Fibroblast of the conjunctiva (primary cell): ENCODE data around the gene KIF4B.
"Not testable (repeated sequence)": the region's sequence is repeated elsewhere in the genome, so short reads cannot be mapped to it uniquely, and the experiment has no call there.

Source experiments
- DNase-seq: peaks from one replicate; pipeline ENCODE4 v3.0.0-alpha.2; 2010; ENCODE audit warnings: low read depth

KIF4B gene

GRCh38 chr5:155004138-155004744 is 9.3 kb upstream of the KIF4B start:
- DNase-seq = no peak

DNA sequence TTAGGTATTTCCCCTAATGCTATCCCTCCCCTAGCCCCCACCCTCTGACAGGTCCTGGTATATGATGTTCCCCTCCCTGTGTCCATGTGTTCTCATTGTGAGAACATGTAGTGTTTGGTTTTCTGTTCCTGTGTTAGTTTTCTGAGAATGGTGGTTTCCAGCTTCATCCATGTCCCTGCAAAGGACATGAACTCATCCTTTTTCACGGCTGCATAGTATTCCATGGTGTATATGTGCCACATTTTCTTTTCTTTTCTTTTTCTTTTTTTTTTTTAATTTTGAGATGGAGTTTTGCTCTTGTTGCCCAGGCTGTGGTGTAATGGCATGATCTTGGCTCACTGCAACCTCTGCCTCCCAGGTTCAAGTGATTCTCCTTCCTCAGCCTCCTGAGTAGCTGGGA is 7.3 kb upstream of the KIF4B start:
- not testable (repeated sequence) for DNase-seq

DNA sequence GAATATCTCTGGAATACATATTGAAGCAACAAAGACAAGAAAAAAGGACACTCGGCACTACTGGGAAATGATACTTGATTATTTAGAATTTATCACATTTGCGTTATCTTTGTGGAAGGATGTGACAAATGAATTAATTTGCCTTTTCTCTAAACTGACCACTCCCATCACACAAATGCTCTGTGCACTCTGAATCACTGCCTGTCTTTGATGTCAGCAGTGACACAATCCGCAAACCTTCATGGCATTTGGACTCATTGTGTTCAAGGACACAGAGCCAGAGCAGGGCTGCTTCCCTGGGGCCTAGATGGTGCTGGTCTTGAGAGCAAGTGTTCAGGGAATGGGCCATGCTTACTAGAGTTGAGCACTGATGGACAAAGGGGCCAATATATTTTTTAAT is 4.9 kb upstream of the KIF4B start:
- no peak for DNase-seq

GRCh38 chr5:155010881-155011280 is 2.7 kb upstream of the KIF4B start:
- no peak for DNase-seq

DNA sequence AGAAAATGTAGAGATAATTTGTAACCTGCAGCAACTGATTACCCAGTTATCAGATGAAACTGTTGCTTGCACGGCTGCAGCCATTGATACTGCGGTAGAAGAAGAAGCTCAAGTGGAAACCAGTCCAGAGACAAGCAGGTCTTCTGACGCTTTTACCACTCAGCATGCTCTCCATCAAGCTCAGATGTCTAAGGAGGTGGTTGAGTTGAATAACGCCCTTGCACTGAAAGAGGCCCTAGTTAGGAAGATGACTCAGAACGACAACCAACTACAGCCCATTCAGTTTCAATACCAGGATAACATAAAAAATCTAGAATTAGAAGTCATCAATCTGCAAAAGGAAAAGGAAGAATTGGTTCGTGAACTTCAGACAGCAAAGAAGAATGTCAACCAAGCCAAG is 1.7 kb downstream of the KIF4B start:
- no peak for DNase-seq

DNA sequence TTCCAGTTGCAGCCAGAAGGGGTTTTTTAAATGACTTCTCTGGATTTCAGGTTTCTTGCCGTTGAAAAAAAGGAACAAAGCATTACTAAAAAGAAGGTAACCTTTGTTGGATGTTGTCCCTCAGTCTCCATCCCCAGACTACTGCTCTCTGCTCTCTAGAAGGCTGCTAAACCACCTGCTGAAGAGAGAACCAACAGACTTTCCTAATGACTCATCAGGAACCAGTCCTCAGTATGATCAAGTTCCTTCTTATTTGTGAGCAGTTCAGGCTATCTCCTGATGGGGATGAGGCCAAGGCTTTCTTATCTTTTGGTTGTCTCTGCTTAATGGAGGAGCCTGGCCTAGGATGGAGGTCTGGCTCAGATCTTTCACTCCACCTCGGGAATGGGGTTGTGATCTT is 4.1 kb downstream of the KIF4B start:
- no peak for DNase-seq

DNA sequence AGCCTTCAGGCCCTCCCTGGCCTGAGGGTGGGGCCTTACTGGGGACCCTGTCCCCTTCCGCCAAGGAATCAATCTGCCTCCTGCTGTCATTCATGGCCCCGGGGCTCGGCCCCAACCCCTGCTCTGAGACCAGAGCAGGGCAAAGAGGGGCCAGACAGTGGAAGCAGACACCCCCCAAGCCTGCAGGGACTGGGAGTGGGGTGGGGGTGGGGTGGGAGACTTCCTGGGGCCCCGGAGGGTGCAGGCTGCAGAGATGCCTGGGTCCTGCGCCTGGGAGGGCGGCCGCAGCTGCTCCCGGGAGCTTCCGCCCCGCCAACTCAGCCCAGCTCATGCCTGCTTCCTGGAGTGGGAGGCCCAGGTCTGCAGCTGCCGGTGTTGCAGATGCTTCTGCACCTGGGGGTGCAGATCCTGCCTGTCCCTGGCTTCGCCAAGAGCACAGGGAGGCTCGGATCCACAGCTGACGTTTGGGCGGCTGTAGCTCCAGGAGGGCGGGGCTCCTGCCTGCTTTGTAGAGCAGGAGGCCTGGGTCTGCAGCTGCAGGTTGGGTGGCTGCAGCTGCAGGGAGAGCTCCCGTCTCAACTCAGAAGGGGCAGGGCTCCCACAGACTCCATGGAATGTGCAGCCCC is 6.2 kb downstream of the KIF4B start:
- DNase-seq = no peak

GRCh38 chr5:155021842-155022241 is 8.3 kb downstream of the KIF4B start:
- DNase-seq = no peak

DNA sequence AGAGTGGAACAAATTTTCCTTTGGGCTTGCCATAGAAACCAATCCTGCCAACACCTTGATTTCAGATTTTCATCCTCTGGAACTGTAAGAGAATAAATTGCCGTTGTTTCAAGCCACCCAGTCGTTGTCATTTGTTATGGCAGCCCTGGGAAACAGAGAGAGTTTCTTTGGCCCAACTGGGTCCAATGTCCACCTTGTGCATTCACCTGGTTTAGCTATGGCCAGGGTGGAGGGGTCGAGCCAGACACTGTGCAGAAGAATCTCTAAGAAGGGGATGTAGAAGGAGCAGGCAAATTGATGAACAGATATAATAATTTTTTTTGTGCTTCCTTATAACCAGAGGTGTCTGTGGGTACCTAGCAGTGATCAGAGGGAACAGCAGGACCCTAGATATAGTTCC is 9.8 kb downstream of the KIF4B start:
- DNase-seq = no peak

DNA sequence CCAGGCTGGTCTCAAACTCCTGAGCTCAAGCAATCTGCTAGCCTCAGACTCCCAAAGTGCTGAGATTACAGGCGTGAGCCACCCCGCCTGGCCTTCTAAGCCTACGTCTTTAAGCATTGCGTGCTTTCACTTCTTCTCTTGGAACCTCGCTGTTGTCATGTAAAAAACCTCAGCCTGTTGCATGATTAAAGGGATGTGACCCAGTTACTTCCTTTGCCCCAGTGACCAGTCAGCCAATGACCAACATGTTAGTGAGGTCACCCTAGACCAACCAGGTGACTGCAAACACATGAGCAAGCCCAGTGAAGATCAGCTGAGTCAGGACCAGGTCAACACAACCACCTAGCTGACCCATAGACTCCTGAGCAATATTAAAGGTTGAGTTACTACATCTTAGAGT is 10.5 kb downstream of the KIF4B start:
- no peak for DNase-seq

GRCh38 chr5:155025895-155026294 is 12.3 kb downstream of the KIF4B start:
- DNase-seq = no peak

DNA sequence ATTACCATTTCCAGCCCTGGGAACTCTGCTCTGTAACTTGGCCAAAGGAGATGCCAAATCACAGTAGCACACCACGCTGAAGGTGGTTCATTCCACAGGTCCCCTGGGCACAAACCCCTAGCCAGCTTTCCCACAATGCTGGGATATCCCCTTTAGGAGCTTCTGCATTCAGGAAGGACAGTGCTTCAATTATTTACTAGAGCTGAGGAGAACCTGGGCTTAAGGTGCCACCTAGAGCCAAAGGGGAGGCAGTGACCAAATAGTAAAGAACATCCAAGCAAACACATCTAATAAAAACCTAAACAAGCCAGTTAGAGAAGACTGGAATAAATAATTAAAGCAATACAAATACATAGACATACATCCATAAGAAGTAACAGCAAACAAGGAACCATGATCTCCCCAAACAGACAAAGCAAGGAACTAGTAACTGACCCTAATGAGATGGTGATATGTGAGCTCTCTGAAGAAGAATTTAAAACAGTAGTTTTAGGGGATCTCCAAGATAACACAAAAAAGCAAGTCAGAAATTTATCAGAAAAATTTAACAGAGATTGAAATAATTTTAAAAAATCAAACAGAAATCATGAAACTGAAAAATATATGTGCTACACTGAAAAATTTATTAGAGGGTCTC is 14.6 kb downstream of the KIF4B start:
- no peak for DNase-seq

GRCh38 chr5:155029240-155029639 is 15.7 kb downstream of the KIF4B start:
- DNase-seq = no peak

- not testable (repeated sequence) for DNase-seq
Observed at GRCh38 chr5:155034145-155034744, 20.7 kb downstream of the KIF4B start.

GRCh38 chr5:155035087-155035486 is 21.5 kb downstream of the KIF4B start:
- not testable (repeated sequence) for DNase-seq

- DNase-seq = no peak
Observed at GRCh38 chr5:155040984-155041653, 27.6 kb downstream of the KIF4B start.

DNA sequence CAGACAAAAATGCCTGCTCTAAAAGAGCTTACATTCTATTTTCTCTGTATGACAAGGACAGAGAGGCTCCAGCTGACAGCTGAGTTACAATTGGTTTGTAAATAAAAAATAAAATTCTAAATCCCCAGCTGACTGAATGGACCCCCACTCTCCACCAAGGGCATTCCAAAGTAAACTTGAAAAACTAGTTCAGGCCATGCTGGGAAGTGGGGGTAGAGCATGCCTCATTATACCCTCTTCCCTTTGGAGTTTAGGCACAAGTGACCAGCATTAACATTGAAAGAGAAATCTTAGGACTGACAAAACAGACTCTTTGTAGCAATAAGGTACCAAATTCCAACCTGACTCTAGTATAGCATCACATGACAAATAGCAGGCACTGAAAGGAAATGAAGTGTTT is 31.0 kb downstream of the KIF4B start:
- no peak for DNase-seq

DNA sequence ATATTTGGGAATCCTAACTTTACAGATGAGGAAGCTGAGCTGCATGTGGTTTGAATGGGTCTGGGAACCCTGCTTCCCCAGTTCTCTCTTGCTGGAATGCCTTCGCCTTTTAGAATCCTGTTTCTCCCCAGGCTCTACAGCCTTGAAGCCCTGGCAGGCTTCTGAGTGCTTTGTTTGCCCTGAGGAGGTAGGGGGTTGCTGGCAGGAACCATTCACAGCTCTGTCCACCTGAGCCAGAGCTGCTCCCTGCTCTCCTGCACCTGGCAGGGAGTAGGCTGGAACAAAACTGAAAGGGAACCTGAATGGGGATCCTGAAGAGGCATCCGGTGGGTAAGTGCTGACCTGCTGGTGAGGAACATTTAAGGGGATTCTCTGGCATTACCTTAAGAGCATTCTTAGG is 33.0 kb downstream of the KIF4B start:
- no peak for DNase-seq

- no peak for DNase-seq
Observed at GRCh38 chr5:155047818-155048217, 34.3 kb downstream of the KIF4B start.

DNA sequence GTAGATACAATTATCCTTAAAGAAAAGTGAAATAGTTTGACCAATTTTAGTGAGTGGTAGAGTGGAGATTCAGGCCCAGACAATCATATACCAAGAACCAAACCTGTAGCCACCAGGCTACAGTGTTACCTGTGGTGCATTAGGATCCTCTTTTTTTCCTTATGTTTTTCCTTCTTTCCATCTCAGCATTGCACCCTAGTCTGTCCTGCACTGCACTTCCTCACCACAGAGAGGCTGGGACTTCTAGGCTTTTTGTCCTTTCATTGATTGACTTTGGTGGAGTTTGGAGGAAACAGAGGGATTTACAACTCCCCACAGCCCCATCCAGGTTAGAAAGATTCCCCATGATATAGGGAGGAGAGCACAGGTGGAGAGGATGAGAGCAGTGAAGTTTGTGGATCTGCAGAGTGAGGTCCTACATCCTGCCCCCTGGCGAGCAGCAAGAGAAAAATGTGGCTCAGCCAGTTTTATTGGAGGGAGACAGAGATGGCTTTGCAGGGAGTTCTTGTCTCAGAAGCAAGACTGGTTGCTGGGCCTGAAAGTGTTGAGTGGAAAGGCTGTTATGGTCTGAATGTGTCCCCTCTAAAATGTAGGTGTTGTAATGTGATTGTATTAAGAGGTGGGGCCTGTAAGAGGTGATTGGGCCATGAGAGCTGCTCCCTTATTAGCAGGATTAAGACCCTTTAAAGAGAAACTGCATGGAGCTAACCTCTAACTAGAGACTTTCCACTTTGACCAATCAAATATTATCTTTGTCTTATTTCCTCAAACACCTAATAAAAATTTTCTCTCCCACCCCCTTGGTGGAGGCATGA is 36.2 kb downstream of the KIF4B start:
- DNase-seq = no peak

DNA sequence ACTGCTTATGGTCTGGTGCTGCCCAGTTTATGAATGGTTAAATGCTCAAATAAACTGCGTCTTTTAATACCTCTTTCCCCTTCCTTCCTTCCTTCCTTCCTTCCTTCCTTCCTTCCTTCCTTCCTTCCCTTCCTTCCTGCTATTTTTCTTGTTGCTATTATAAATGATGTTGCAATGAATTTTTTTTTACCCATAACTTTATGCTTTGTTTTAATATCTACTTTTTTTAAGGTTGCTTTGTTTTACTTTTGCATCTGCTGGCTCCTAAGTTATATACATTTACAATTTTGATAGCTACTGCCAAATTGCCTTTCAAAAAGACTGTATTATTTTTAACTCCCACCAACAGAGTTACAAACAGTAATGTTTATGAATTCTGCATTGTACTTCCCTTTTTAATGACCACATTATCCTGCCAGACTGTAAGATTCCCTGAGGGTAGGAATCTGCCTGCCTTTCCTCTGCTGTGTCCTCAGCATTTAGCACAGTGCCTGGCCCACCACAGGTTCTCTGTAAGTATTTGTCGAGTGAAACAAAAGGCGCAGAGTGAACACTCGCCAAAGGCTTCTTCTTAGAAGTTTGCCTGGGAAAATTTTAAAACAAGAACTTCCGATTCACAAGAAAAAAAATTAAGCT is 36.9 kb downstream of the KIF4B start:
- no peak for DNase-seq
